GM21529 (cell line): Measurements from ENCODE around the gene KIF1A.

Source experiments
- ATAC-seq: cut with Tn5 transposase; IDR thresholded peaks from one replicate; pipeline ENCODE4 v1.9.1; 2021; ENCODE audit not compliant: unreplicated experiment

Gene KIF1A

GRCh38 chr2:240768216-240768615 is 51.8 kb downstream of the KIF1A start:
- no peak for ATAC-seq

GRCh38 chr2:240767341-240767740 is 52.7 kb downstream of the KIF1A start:
- ATAC-seq = no peak

GRCh38 chr2:240766072-240766471 is 53.9 kb downstream of the KIF1A start:
- no peak for ATAC-seq

- no peak for ATAC-seq
Measured at GRCh38 chr2:240765007-240765406, 55.0 kb downstream of the KIF1A start.

GRCh38 chr2:240764605-240765004 is 55.4 kb downstream of the KIF1A start:
- no peak for ATAC-seq

GRCh38 chr2:240762971-240763370 is 57.0 kb downstream of the KIF1A start:
- no peak for ATAC-seq

GRCh38 chr2:240762249-240762648 is 57.8 kb downstream of the KIF1A start:
- no peak for ATAC-seq

GRCh38 chr2:240760576-240761246 is 59.3 kb downstream of the KIF1A start:
- no peak for ATAC-seq

GRCh38 chr2:240760121-240760520 is 59.9 kb downstream of the KIF1A start:
- ATAC-seq = no peak

GRCh38 chr2:240759459-240759858 is 60.6 kb downstream of the KIF1A start:
- peak; percentile 63 for ATAC-seq

GRCh38 chr2:240757086-240757614 is 62.9 kb downstream of the KIF1A start:
- no peak for ATAC-seq

GRCh38 chr2:240752209-240752608 is 67.8 kb downstream of the KIF1A start:
- ATAC-seq = no peak

- ATAC-seq = no peak
Measured at GRCh38 chr2:240750409-240750808, 69.6 kb downstream of the KIF1A start.

GRCh38 chr2:240749516-240749915 is 70.5 kb downstream of the KIF1A start:
- ATAC-seq = no peak

- no peak for ATAC-seq
Measured at GRCh38 chr2:240747256-240747655, 72.8 kb downstream of the KIF1A start.

GRCh38 chr2:240746671-240747070 is 73.3 kb downstream of the KIF1A start:
- no peak for ATAC-seq

- ATAC-seq = no peak
Measured at GRCh38 chr2:240745962-240746361, 74.1 kb downstream of the KIF1A start.

- no peak for ATAC-seq
Measured at GRCh38 chr2:240745456-240745855, 74.6 kb downstream of the KIF1A start.

- ATAC-seq = no peak
Measured at GRCh38 chr2:240742602-240743095, 77.4 kb downstream of the KIF1A start.

GRCh38 chr2:240741091-240741490 is 78.9 kb downstream of the KIF1A start:
- ATAC-seq = no peak

GRCh38 chr2:240739797-240740196 is 80.2 kb downstream of the KIF1A start:
- ATAC-seq = no peak

- no peak for ATAC-seq
Measured at GRCh38 chr2:240737958-240738357, 82.1 kb downstream of the KIF1A start.

- no peak for ATAC-seq
Measured at GRCh38 chr2:240737512-240737911, 82.5 kb downstream of the KIF1A start.
